ENCODE measurements around the gene TOPORS. TPM values are rescaled to one million over a fixed set of nuclear protein-coding genes. Genes with fewer than 3 reads are reported as not detected.
"Not testable (repeated sequence)": the region's sequence is repeated elsewhere in the genome, so short reads cannot be mapped to it uniquely, and the experiment has no call there.

TOPORS gene
- total RNA-seq, 2 experiments from 2014 or later: 14.3 to 15.2 TPM

GRCh38 chr9:32554591-32554990, 2.2 kb upstream of the TOPORS start:
- Mint-ChIP-seq H3K9me3 (no peaks in the 10 kb centered on the region), H3K27me3 (ENCODE audit: low read depth) (no peaks in the 10 kb centered on the region), H3K36me3 (ENCODE audit: low read depth) (peaks cover 27% of the 10 kb centered on the region), H3K4me3 (no peak overlapping the region), H3K27ac (peak overlapping the region; percentile 60), H3K4me1 (ENCODE audit: low read depth) (peaks cover 41% of the 10 kb centered on the region)
- intact Hi-C loops (cut with micrococcal nuclease): loop anchor here (10.0 kb wide), 1 partner anchor 900 kb away; no protein-coding TSS in a partner anchor
- CTCF ChIA-PET: interaction anchor here (1.0 to 2.8 kb wide), 6 partner anchors 11 to 445 kb away, joined by 3 to 14 read pairs (median 5); no protein-coding TSS in a partner anchor
- DNase-seq: no peak

- intact Hi-C loops (cut with micrococcal nuclease): loop anchor here (10.0 kb wide), 1 partner anchor 901 kb away; no protein-coding TSS in a partner anchor
- H3K4me3 Mint-ChIP-seq: no peak overlapping the region
- no peaks in the 10 kb centered on the region for H3K9me3 Mint-ChIP-seq
- no peak for DNase-seq
- no peak overlapping the region for H3K27ac Mint-ChIP-seq
- peaks cover 40% of the 10 kb centered on the region for H3K4me1 Mint-ChIP-seq (ENCODE audit: low read depth)
- H3K27me3 Mint-ChIP-seq (ENCODE audit: low read depth): no peaks in the 10 kb centered on the region
- peaks cover 29% of the 10 kb centered on the region for H3K36me3 Mint-ChIP-seq (ENCODE audit: low read depth)
- CTCF ChIA-PET: interaction anchor here (1.0 to 2.8 kb wide), 6 partner anchors 12 to 446 kb away, joined by 3 to 14 read pairs (median 5); no protein-coding TSS in a partner anchor
Observed at GRCh38 chr9:32554107-32554506, 1.7 kb upstream of the TOPORS start.

GRCh38 chr9:32551276-32552051, 922 bp downstream of the TOPORS start:
- H3K9me3 Mint-ChIP-seq: no peaks in the 10 kb centered on the region
- DNase-seq: peak; percentile 57
- CTCF ChIA-PET: interaction anchor here (1.8 to 3.1 kb wide), 4 partner anchors 21 to 26 kb away, joined by 8 to 15 read pairs (median 11); partner anchors contain the start of genes NDUFB6 and RIGI
- H3K36me3 Mint-ChIP-seq (ENCODE audit: low read depth): peaks cover 38% of the 10 kb centered on the region
- H3K4me1 Mint-ChIP-seq (ENCODE audit: low read depth): peaks cover 48% of the 10 kb centered on the region
- peak overlapping the region; percentile 95 for H3K4me3 Mint-ChIP-seq
- no peaks in the 10 kb centered on the region for H3K27me3 Mint-ChIP-seq (ENCODE audit: low read depth)
- H3K27ac Mint-ChIP-seq: peak overlapping the region; percentile 99
- intact Hi-C loops (cut with micrococcal nuclease): loop anchor here (1.0 to 10.0 kb wide), 13 partner anchors 10 to 903 kb away; partner anchors contain the start of genes ACO1, APTX, B4GALT1 and BAG1

- Mint-ChIP-seq H3K4me1 (ENCODE audit: low read depth) (peaks cover 43% of the 10 kb centered on the region), H3K36me3 (ENCODE audit: low read depth) (peaks cover 34% of the 10 kb centered on the region)
Observed at GRCh38 chr9:32550562-32551275, 1.7 kb downstream of the TOPORS start.

GRCh38 chr9:32550150-32550561, 2.2 kb downstream of the TOPORS start:
- Mint-ChIP-seq H3K4me1 (ENCODE audit: low read depth) (peaks cover 43% of the 10 kb centered on the region), H3K27ac (peak overlapping the region; percentile 66), H3K4me3 (peak overlapping the region; percentile 95), H3K36me3 (ENCODE audit: low read depth) (peaks cover 34% of the 10 kb centered on the region), H3K27me3 (ENCODE audit: low read depth) (no peaks in the 10 kb centered on the region), H3K9me3 (no peaks in the 10 kb centered on the region)
- CTCF ChIA-PET: interaction anchor here (0.6 to 3.1 kb wide), 7 partner anchors 20 to 674 kb away, joined by 3 to 15 read pairs (median 8); partner anchors contain the start of genes NDUFB6 and RIGI
- intact Hi-C loops (cut with micrococcal nuclease): loop anchor here (10.0 kb wide), 1 partner anchor 905 kb away; no protein-coding TSS in a partner anchor
- no peak for DNase-seq

More at GRCh38 chr9:32550562-32551275, 1.7 kb downstream of the TOPORS start:
- H3K27ac Mint-ChIP-seq: peak overlapping the region; percentile 99
- peak overlapping the region; percentile 95 for H3K4me3 Mint-ChIP-seq
- H3K9me3 Mint-ChIP-seq: no peaks in the 10 kb centered on the region
- CTCF ChIA-PET: interaction anchor here (0.6 to 3.1 kb wide), 6 partner anchors 21 to 674 kb away, joined by 3 to 15 read pairs (median 8); partner anchors contain the start of genes NDUFB6 and RIGI
- intact Hi-C loops (cut with micrococcal nuclease): loop anchor here (1.0 to 10.0 kb wide), 5 partner anchors 24 to 904 kb away; partner anchors contain the start of genes B4GALT1, DNAJA1 and RIGI
- peak; percentile 93 for DNase-seq
- no peaks in the 10 kb centered on the region for H3K27me3 Mint-ChIP-seq (ENCODE audit: low read depth)

GRCh38 chr9:32548213-32548612, 4.2 kb downstream of the TOPORS start:
- CTCF ChIA-PET; H3K27me3 Mint-ChIP-seq (ENCODE audit: low read depth); intact Hi-C loops (cut with micrococcal nuclease); H3K27ac Mint-ChIP-seq; DNase-seq; H3K9me3 Mint-ChIP-seq; H3K4me3 Mint-ChIP-seq: not testable (repeated sequence)
- Mint-ChIP-seq H3K36me3 (ENCODE audit: low read depth) (peaks cover 39% of the 10 kb centered on the region), H3K4me1 (ENCODE audit: low read depth) (peaks cover 31% of the 10 kb centered on the region)

GRCh38 chr9:32545884-32546283, 6.5 kb downstream of the TOPORS start:
- H3K27ac Mint-ChIP-seq: no peak overlapping the region
- intact Hi-C loops (cut with micrococcal nuclease): no loop called here
- CTCF ChIA-PET: interaction anchor here (1.6 kb wide), 1 partner anchor 26 kb away, joined by 7 read pairs; no protein-coding TSS in a partner anchor
- no peaks in the 10 kb centered on the region for H3K27me3 Mint-ChIP-seq (ENCODE audit: low read depth)
- DNase-seq: no peak
- peaks cover 46% of the 10 kb centered on the region for H3K36me3 Mint-ChIP-seq (ENCODE audit: low read depth)
- H3K4me1 Mint-ChIP-seq (ENCODE audit: low read depth): peaks cover 29% of the 10 kb centered on the region
- H3K9me3 Mint-ChIP-seq: no peaks in the 10 kb centered on the region
- H3K4me3 Mint-ChIP-seq: no peak overlapping the region

- Mint-ChIP-seq H3K27me3 (ENCODE audit: low read depth) (no peaks in the 10 kb centered on the region), H3K36me3 (ENCODE audit: low read depth) (peaks cover 27% of the 10 kb centered on the region), H3K4me1 (ENCODE audit: low read depth) (peaks cover 10% of the 10 kb centered on the region), H3K9me3 (no peaks in the 10 kb centered on the region), H3K4me3 (no peak overlapping the region), H3K27ac (no peak overlapping the region)
- no peak for DNase-seq
- CTCF ChIA-PET: interaction anchor here (1.2 to 2.0 kb wide), 2 partner anchors 9 to 37 kb away, joined by 5 read pairs; no protein-coding TSS in a partner anchor
- intact Hi-C loops (cut with micrococcal nuclease): no loop called here
Observed at GRCh38 chr9:32543047-32543446, 9.3 kb downstream of the TOPORS start.

GRCh38 chr9:32533816-32534215, 18.6 kb downstream of the TOPORS start:
- H3K27ac Mint-ChIP-seq: no peak overlapping the region
- no peaks in the 10 kb centered on the region for H3K9me3 Mint-ChIP-seq
- no peaks in the 10 kb centered on the region for H3K27me3 Mint-ChIP-seq (ENCODE audit: low read depth)
- intact Hi-C loops (cut with micrococcal nuclease): no loop called here
- DNase-seq: no peak
- CTCF ChIA-PET: interaction anchor here (0.8 to 1.4 kb wide), 3 partner anchors 8 to 46 kb away, joined by 3 to 5 read pairs (median 4); partner anchors contain the start of gene RIGI
- no peak overlapping the region for H3K4me3 Mint-ChIP-seq
- H3K4me1 Mint-ChIP-seq (ENCODE audit: low read depth): peaks cover 3% of the 10 kb centered on the region
- peaks cover 3% of the 10 kb centered on the region for H3K36me3 Mint-ChIP-seq (ENCODE audit: low read depth)

- peaks cover 3% of the 10 kb centered on the region for H3K4me1 Mint-ChIP-seq (ENCODE audit: low read depth)
- DNase-seq: no peak
- no peak overlapping the region for H3K27ac Mint-ChIP-seq
- no peaks in the 10 kb centered on the region for H3K9me3 Mint-ChIP-seq
- CTCF ChIA-PET: interaction anchor here (1.4 kb wide), 1 partner anchor 46 kb away, joined by 3 read pairs; no protein-coding TSS in a partner anchor
- intact Hi-C loops (cut with micrococcal nuclease): no loop called here
- H3K27me3 Mint-ChIP-seq (ENCODE audit: low read depth): no peaks in the 10 kb centered on the region
- H3K4me3 Mint-ChIP-seq: no peak overlapping the region
- H3K36me3 Mint-ChIP-seq (ENCODE audit: low read depth): peaks cover 3% of the 10 kb centered on the region
Observed at GRCh38 chr9:32533336-32533735, 19.1 kb downstream of the TOPORS start.

- peaks cover 10% of the 10 kb centered on the region for H3K9me3 Mint-ChIP-seq
- H3K36me3 Mint-ChIP-seq (ENCODE audit: low read depth): peaks cover 11% of the 10 kb centered on the region
- H3K27me3 Mint-ChIP-seq (ENCODE audit: low read depth): no peaks in the 10 kb centered on the region
- CTCF ChIA-PET: interaction anchor here (0.7 to 2.9 kb wide), 12 partner anchors 10 to 149 kb away, joined by 3 to 33 read pairs (median 4); partner anchors contain the start of genes ACO1 and NDUFB6
- peak overlapping the region; percentile 77 for H3K4me3 Mint-ChIP-seq
- H3K4me1 Mint-ChIP-seq (ENCODE audit: low read depth): peaks cover 32% of the 10 kb centered on the region
- intact Hi-C loops (cut with micrococcal nuclease): loop anchor here (1.0 to 5.0 kb wide), 5 partner anchors 25 to 641 kb away; partner anchors contain the start of genes ACO1 and B4GALT1
- DNase-seq: no peak
- peak overlapping the region; percentile 84 for H3K27ac Mint-ChIP-seq
Observed at GRCh38 chr9:32526707-32527048, 25.7 kb downstream of the TOPORS start.
